ENCODE data around the gene ELMO1.

The ELMO1 gene

GRCh38 chr7:37079420-37079819 lies 369.2 kb downstream of the ELMO1 start:
- no peak for DNase-seq

GRCh38 chr7:37076668-37077067 lies 372.0 kb downstream of the ELMO1 start:
- DNase-seq = no peak

GRCh38 chr7:37074370-37074769 lies 374.3 kb downstream of the ELMO1 start:
- DNase-seq = no peak

GRCh38 chr7:37071124-37071523 lies 377.5 kb downstream of the ELMO1 start:
- DNase-seq = peak; percentile 42

GRCh38 chr7:37070471-37070870 lies 378.2 kb downstream of the ELMO1 start:
- DNase-seq = no peak

- DNase-seq = no peak
Measured at GRCh38 chr7:37070031-37070430, 378.6 kb downstream of the ELMO1 start.

- DNase-seq = peak; percentile 14
Measured at GRCh38 chr7:37069336-37069735, 379.3 kb downstream of the ELMO1 start.

GRCh38 chr7:37068902-37069301 lies 379.8 kb downstream of the ELMO1 start:
- DNase-seq = no peak

- no peak for DNase-seq
Measured at GRCh38 chr7:37068038-37068437, 380.6 kb downstream of the ELMO1 start.

GRCh38 chr7:37065779-37066271 lies 382.8 kb downstream of the ELMO1 start:
- peak; percentile 83 for DNase-seq

- no peak for DNase-seq
Measured at GRCh38 chr7:37062560-37062859, 386.2 kb downstream of the ELMO1 start.

GRCh38 chr7:37061849-37062559 lies 386.7 kb downstream of the ELMO1 start:
- DNase-seq = peak; percentile 21

GRCh38 chr7:37056234-37056912 lies 392.3 kb downstream of the ELMO1 start:
- DNase-seq = no peak

- DNase-seq = no peak
Measured at GRCh38 chr7:37054624-37055241, 393.9 kb downstream of the ELMO1 start.

GRCh38 chr7:37052705-37053104 lies 396.0 kb downstream of the ELMO1 start:
- DNase-seq = no peak

GRCh38 chr7:37050801-37051200 lies 397.9 kb downstream of the ELMO1 start:
- no peak for DNase-seq

GRCh38 chr7:37048674-37049073 lies 400.0 kb downstream of the ELMO1 start:
- DNase-seq = no peak

- no peak for DNase-seq
Measured at GRCh38 chr7:37047260-37047659, 401.4 kb downstream of the ELMO1 start.

GRCh38 chr7:37046531-37047079 lies 402.1 kb downstream of the ELMO1 start:
- no peak for DNase-seq

- DNase-seq = no peak
Measured at GRCh38 chr7:37045681-37046179, 402.9 kb downstream of the ELMO1 start.

GRCh38 chr7:37041461-37041860 lies 407.2 kb downstream of the ELMO1 start:
- DNase-seq = no peak

GRCh38 chr7:37040330-37040729 lies 408.3 kb downstream of the ELMO1 start:
- DNase-seq = no peak

GRCh38 chr7:37039131-37039749 lies 409.4 kb downstream of the ELMO1 start:
- DNase-seq = no peak

Measured in activated CD4-positive, alpha-beta T cell treated with anti-CD3 and anti-CD28 coated beads, Interleukin-10, Interleukin-2, amounts not matched to agents 100 ng/mL and 50 ng/mL, durations not matched to agents 16 hours and 8 hours (primary cell).